Measurements from ENCODE around the gene NSL1.
"Not testable (repeated sequence)": the region's sequence is repeated elsewhere in the genome, so short reads cannot be mapped to it uniquely, and the experiment has no call there.

The NSL1 gene

DNA sequence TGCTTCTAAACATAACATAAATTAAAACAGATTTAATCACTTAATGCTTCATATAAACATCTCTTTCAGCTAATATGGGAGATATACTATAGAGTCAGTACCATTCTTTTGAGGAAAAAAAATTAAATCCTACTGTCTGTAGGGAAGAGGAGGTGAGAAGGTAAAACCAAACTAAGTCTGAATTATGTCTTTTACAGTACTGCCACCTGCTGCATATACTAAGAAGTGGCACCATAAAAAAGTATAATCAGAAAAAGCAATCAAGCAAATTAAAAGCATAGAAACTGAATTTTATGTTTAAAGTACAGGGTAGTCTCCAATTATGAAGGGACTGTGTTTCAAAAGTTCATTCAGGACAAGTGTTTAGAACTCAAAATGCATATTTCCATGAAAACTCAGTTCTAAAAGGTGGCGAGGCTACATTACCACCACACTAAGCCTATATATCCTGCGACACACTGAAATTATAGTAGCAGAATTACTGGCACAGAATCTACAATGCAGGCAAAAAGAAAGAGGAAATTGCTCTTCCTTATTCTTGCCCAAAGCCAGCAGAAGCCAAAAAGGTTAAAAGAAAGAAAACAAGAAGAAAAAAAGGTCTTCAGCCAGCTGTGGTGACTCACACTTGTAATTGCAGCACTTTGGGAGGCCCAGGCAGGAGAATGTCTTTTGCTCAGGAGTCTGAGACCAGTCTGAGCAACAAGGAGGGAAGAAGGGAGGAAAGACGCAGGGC is 9.0 kb downstream of the NSL1 start:
- DNase-seq: no peak

DNA sequence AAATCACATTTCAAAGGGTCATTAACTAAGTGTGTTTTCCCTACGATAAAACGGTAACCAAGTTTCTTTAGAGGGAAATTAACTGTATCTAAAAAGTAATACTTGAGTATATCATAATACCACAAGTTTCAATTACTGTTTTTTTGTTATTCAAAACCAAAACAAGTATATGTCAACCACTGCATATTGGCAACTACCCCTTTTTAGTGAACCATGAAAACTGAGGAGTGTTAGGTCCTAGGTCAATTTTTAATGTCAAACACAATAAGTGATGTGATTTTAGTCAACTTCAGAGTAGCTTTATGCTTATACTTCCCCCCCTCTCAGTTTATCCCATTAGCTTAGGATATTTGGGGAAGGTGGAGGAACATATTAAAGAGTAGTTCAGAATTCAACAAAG is 10.4 kb downstream of the NSL1 start:
- no peak for DNase-seq

DNA sequence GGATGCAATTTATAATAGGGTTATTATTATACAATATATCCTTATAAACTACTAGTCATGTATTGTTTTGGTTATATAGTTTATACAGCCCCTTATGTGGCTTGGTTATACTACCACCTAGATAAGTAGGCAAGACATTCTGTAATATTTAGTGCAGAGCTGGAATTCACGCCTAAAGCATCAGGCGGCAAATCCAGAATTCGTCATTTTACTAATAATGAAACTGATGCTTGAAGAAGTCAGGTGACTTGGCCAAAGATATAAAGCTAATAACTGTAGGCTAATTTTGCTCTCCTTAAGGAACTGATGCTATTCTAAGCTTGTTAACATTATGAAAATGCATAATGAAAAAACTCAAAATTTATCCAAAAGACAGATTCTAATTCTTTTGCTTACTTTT is 10.8 kb downstream of the NSL1 start:
- DNase-seq: no peak

- DNase-seq: not testable (repeated sequence)
These were observed 12.5 kb downstream of the NSL1 start for GRCh38 chr1:212779086-212779485.

GRCh38 chr1:212777151-212777550 is 14.4 kb downstream of the NSL1 start:
- no peak for DNase-seq

DNA sequence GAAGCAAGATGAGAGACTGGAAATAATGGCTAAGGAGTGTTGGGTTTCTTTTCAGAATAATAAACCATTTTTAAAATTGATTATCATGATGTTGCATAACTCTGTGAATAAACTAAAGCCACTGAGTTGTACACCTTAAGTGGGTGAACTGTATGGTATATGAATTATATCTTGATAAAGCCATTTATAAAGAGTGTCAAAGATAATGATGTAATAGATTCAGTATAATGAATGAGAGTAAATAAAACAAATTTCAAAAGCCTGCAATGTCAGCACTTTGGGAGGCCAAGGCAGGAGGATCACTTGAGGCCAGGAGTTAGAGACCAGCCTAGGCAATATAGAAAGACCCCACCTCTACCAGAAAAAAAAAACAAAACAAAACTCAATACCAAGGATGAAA is 16.3 kb downstream of the NSL1 start:
- DNase-seq: no peak

DNA sequence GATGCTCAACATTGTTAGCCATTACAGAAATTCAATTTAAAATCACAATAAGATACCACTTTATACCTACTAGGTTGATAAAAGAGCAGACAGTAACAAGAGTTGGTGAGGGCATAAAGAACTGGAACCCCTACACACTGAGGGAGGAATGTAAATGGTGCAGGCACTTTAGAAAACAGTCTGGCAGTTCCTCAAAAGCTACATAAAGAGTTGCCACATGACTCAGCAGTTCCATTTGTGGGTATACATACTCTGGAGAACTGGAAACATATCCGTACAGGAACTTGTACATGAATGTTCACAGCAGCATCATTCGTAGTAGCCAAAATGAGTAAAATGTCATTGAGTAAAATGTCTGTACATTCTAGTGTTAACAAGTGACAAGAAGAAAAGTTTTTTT is 17.0 kb downstream of the NSL1 start:
- DNase-seq: no peak

DNA sequence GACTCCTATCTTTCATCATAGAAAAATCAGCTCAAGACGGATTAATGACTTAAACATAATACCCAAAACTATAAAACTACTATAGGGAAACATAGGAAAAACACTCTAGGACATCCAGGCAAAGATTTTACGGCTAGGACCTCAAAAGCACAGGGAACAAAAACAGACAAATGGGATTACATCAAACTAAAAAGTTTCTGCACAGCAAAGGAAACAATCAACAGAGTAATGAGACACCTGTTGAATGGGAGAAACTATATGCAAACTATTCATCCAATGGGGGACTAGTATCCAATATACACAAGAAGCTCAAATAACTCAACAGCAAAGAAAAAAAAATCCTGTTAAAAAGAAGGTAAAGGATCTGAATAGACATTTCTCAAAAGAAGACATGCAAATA is 18.6 kb downstream of the NSL1 start:
- no peak for DNase-seq

DNA sequence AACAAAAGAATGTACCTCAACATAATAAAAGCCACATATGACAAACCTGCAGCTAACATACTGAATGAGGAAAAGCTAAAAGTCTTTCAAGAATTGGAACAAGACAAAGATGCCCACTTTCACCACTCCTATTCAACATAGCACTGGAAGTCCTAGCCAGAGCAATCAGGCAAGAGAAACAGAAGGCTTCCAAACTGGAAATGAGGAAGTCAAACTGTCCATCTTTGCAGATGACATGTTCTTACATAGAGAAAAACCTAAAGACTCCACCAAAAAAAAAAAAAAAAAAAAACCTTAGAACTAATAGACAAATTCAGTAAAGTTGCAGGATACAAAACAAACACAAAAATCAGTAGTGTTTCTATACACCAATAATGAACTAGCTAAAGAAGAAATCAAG is 20.2 kb downstream of the NSL1 start:
- no peak for DNase-seq

DNA sequence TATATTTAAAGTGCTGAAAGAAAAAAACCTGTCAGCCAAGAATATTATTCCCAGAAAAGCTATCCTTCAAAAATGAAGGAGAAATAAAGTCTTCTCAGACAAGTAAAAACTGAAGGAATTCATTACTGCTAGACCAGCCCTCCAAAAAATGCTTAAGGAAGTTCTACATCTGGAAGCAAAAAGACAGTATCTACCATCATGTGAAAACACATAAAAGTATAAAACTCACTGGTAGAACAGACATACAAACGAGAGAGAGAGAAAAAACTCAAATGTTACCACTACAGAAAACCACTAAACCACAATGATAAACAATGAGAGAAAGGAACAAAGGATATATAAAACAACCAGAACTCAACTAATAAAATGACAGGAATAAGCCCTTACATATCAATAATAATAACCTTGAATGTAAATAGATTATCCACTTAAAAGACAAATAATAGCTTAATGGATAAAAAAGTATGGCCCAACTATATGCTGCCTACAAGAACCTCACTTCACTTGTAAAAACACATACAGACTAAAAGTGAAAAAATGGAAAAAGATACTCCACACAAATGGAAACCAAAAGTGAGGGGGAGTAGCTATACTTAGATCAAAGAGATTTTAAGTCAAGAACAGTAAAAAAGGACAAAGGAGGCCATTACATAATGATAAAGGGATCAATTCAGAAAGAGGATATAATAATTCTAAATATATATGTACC is 22.0 kb downstream of the NSL1 start:
- no peak for DNase-seq

GRCh38 chr1:212766825-212767224 is 24.8 kb downstream of the NSL1 start:
- DNase-seq: not testable (repeated sequence)

DNA sequence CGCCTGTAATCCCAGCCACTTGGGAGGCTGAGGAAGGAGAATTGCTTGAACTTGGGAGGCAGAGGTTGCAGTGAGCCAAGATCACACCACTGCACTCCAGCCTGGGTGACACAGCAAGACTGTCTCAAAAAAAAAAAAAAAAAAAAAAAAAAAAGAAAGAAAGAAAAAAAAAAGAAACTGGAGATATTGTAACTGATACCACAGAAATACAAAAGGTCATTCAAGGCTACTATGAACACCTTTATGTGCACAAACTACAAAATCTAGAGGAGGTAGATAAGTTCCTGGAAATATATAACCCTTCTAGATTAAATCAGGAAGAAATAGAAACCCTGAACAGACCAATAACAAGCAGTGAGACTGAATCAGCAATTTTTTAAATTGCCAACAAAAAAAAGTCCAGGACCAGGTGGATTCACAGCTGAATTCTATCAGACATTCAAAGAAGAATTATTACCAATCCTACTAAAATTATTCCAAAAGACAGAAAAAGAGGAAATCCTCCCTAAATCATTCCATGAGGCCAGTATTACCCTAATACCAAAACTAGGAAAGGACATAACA is 26.8 kb downstream of the NSL1 start:
- not testable (repeated sequence) for DNase-seq

DNA sequence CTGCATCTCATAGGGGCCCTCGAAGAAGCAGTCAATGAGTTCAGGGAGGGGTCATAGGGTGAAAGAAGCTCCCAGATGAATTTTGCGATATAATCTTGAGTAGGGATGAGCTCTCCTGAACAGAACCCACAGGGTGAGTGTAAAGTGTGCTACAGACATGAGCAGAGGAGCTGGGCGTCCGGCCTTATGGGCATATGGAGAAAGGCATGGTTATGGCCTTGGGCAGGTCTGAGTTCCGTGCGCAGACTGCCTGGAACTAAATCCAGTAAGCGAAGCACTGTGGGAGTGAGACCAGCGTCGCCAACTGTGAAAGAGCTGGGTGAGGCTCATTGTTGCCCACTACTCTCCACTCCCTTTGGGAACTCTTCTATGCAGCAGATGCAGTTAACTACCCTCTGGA is 28.7 kb downstream of the NSL1 start:
- no peak for DNase-seq

GRCh38 chr1:212762234-212762633 is 29.3 kb downstream of the NSL1 start:
- DNase-seq: no peak

DNA sequence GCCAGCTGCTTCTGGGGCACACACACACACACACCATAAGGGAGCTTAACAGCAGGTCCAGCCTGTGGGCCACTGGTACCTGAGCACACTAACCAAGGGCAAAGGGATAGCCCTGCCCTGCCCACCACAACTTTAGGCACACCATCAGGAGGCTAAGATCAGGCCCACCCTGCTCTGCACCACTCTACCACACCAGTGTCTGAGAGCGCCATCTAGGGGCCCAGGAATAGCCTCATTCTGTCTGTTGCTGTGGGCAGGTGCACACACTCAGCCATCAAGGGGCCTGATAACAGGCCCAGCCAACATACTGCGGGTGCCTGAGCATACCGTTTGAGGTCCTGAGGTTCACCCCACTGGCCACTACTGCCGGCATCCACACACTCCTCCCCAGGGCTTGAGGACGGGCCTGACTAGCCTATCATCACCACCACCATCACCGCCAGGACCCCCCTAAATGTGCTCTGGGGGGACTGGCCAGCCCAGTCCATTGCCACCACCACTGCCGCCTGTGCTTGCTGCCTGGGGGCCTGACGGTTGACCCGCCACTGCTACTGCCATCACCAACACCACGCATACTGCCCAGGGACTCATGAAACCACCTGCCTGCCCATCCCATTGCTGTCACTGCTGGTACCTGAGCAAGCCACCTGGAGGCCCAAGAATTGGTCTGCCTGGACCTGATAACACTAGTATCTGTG is 31.3 kb downstream of the NSL1 start:
- no peak for DNase-seq

DNA sequence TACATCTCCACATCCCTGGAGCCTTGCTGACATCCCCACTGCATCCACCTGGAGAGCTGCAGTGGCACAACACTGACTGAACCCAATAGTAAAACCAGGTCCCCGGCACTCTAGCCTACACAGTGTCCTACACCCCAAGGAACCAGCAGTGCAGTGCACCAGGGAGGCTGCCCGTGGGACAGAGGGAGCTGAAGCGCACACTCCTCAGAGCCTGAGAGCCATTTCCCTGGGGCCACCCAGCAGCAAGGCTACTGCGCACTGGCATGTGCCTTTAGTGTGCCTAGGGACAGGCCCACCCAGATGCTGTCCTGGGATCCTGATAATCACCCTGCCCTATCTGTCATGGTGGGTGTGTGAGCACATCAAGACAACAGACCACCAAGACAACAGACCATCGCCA is 31.9 kb downstream of the NSL1 start:
- DNase-seq: no peak

DNA sequence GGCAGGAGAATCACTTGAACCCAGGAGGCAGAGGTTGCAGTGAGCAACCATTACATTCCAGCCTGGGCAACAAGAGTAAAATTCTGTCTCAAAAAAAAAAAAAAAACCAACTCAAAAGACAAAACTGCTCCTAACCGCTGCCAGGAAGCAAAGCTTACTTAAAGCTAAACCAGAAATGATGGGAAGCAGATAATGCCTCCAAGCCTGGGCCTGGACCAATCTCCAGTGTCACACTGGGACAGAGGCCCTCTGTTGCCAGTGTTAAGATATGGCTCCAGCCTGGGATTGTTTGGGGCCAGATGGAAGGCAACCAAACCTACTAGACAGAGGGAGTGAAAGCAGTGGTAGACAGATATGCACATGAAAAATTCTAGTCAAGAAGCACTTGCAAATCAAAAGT is 36.9 kb downstream of the NSL1 start:
- DNase-seq: no peak

DNA sequence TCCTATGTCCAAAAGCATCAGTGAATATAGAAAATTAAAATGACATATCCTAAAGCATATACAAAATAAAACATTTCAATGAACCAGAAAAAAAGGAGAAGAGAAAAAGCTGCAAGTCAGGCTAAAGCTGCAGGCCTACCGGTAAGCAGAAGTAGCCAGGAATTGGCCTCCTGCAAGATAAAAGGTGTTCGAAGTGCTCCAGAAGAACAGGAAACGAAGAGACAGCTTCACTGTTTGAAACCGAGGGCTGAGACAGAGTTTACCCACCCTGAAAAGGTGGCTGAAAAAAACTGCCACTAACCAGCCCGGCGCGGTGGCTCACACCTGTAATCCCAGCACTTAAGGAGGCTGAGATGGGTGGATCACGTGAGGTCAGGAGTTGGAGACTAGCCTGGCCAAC is 37.4 kb downstream of the NSL1 start:
- DNase-seq: no peak

GRCh38 chr1:212753749-212754148 is 37.8 kb downstream of the NSL1 start:
- no peak for DNase-seq

GRCh38 chr1:212752934-212753497 is 38.6 kb downstream of the NSL1 start:
- no peak for DNase-seq

GRCh38 chr1:212752252-212752933 is 39.2 kb downstream of the NSL1 start:
- DNase-seq: no peak

GRCh38 chr1:212749821-212750535 is 41.6 kb downstream of the NSL1 start:
- no peak for DNase-seq
